Transverse colon (tissue), 4 donors: ENCODE measurements around the gene ADGRB2. TPM values are rescaled to one million over a fixed set of nuclear protein-coding genes. Genes with fewer than 3 reads are reported as not detected.

Experiments
- DNase-seq: peaks from one replicate; pipeline ENCODE4 v3.0.0-alpha.2; 2019
- H3K27ac ChIP-seq, 4 donors: fragments of 200-600 bp; sonication (generic); 2 replicates each; pipeline ENCODE4 v1.5.1; 2016 to 2018; ENCODE audit warnings: inconsistent platforms in 4 of 4
- H3K27me3 ChIP-seq: fragments of 200-600 bp; sonication (generic); 2 replicates; pipeline ENCODE4 v1.5.1; 2017; ENCODE audit warnings: inconsistent platforms
- H3K36me3 ChIP-seq, 4 donors: fragments of 200-600 bp; sonication (generic); 2 replicates each; pipeline ENCODE4 v1.5.1; 2017 to 2019; ENCODE audit warnings: inconsistent platforms in 4 of 4
- H3K4me1 ChIP-seq, 4 donors: fragments of 200-600 bp; sonication (generic); 2 replicates each; pipeline ENCODE4 v1.5.1; 2017 to 2020; ENCODE audit warnings: inconsistent platforms in 4 of 4
- H3K4me3 ChIP-seq, 4 donors: fragments of 200-600 bp; sonication (generic); 1 replicate in 1 of 4; 2 replicates in 3 of 4; pipeline versions ENCODE4 v1.5.1 to v1.6.1; 2017 to 2019; ENCODE audit warnings: inconsistent platforms in 4 of 4
- H3K9me3 ChIP-seq, 2 donors: fragments of 200-600 bp; sonication (generic); 2 replicates each; pipeline ENCODE4 v1.5.1; 2017 to 2019; ENCODE audit warnings: inconsistent platforms in 2 of 2
- EP300 ChIP-seq: sonication (generic); formaldehyde crosslinking; IDR thresholded peaks from one replicate; pipeline ENCODE4 v1.6.1; 2017; ENCODE audit warnings: antibody characterized with exemption, low read depth
- POLR2A ChIP-seq: fragments of 450-650 bp; IDR thresholded peaks from one replicate; pipeline ENCODE4 v1.6.1; 2016; ENCODE audit warnings: antibody characterized with exemption, mild to moderate bottlenecking, moderate library complexity
- POLR2AphosphoS5 ChIP-seq, 3 donors: sonication (generic); formaldehyde crosslinking; IDR thresholded peaks; one replicate each; pipeline ENCODE4 v1.6.1; 2016; ENCODE audit warnings: antibody characterized with exemption in 3 of 3
- WGBS, 2 donors: methylation state at CpG; one replicate each; pipeline ENCODE4 v1.1.5; 2018; ENCODE audit warnings: low coverage in 1 of 2; 5-methylcytosine and 5-hydroxymethylcytosine counted together
- in situ Hi-C, 4 donors: fragments of 200-750 bp; cut with MboI; loops; one replicate each; pipeline versions ENCODE4 v1.15.0 to v1.15.1; 2017; ENCODE audit warnings: low sequenced_read_pairs in 3 of 4, low pct_ligation_motif_present in 1 of 4, low pct_unique_long_range_greater_than_20kb in 1 of 4
- intact Hi-C: fragments of 100-400 bp; cut with DNase I; formaldehyde crosslinking; loops from one replicate; pipeline ENCODE4 v1.15.1; 2023; ENCODE audit warnings: low total_unique reads
- total RNA-seq, 4 donors: library from RNA; depleted of rRNA; stranded (reverse); fragments of >200 nt; gene quantifications; one replicate each; pipeline ENCODE4 v1.1.0, GENCODE V29; 2016
- TF ChIP-seq, protein P1 (sequence below), 5 experiments: fragments of 200-600 bp in 3 of 5; fragments of 450-650 bp in 2 of 5; sonication (generic) in 3 of 5; IDR thresholded peaks; 1 replicate in 2 of 5; 2 replicates in 3 of 5; pipeline ENCODE4 v1.5.1; 2016 to 2017; ENCODE audit warnings: antibody characterized with exemption in 5 of 5, inconsistent platforms in 3 of 5, mild to moderate bottlenecking in 2 of 5, moderate library complexity in 1 of 5

The ADGRB2 gene
- total RNA-seq, 4 donors from 2014 or later: 0.55 to 4.2 (median 1.1) TPM; not detected in 1

DNA sequence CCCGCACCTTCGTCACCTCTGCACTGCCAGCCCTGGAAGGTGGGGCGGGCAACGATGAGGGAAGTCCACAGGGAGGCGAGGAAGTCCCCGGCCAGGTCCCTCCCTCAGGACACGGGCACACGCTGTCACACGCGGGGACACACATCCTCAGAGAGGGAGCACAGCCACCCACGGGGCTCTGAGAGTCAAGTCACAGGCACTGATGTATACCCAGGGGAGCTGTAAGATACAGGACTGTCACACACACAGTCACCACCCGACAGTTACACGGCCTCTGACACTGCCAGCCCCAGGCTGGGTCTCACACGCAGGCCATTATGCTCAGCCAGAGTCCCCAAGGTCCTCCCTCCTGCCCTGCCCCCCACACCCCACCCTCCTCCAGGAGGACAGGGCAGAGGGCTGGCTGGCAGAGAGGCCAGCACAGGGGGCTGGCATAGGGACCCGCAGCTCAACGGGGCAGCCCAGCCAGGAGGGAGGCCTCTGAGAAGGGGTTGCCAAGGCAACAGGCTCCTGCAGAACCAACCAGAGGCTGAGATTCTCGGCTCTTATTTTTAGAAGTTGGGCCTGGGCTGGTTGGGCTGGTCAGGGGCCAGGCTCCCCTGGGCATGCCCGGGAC lies 17.7 kb upstream of the ADGRB2 start:
- Histone ChIP-seq H3K27me3 (peaks cover 8% of the 10 kb centered on the region), H3K4me1 (no peaks in the 10 kb centered on the region), H3K9me3 (no peaks in the 10 kb centered on the region), H3K4me3 (no peak overlapping the region), H3K27ac (no peak overlapping the region), H3K36me3 (no peaks in the 10 kb centered on the region)
- 64 to 74% methylated on average over 3 to 18 of the region's 18 CpGs for WGBS, 2 donors
- intact Hi-C loops (loop anchor here (10.0 kb wide), 1 partner anchor 217 kb away; no protein-coding TSS in a partner anchor), in situ Hi-C loops (loop anchor here in 3 of 4 donors (10.0 to 25.0 kb wide), 2 partner anchors 117 to 120 kb away; no protein-coding TSS in a partner anchor)
- no peak for DNase-seq
- TF ChIP-seq POLR2A: no peak
- TF ChIP-seq, protein P1, sequence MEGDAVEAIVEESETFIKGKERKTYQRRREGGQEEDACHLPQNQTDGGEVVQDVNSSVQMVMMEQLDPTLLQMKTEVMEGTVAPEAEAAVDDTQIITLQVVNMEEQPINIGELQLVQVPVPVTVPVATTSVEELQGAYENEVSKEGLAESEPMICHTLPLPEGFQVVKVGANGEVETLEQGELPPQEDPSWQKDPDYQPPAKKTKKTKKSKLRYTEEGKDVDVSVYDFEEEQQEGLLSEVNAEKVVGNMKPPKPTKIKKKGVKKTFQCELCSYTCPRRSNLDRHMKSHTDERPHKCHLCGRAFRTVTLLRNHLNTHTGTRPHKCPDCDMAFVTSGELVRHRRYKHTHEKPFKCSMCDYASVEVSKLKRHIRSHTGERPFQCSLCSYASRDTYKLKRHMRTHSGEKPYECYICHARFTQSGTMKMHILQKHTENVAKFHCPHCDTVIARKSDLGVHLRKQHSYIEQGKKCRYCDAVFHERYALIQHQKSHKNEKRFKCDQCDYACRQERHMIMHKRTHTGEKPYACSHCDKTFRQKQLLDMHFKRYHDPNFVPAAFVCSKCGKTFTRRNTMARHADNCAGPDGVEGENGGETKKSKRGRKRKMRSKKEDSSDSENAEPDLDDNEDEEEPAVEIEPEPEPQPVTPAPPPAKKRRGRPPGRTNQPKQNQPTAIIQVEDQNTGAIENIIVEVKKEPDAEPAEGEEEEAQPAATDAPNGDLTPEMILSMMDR (IDR thresholded peaks at IDR 0.05): no peak
- no peak for TF ChIP-seq POLR2AphosphoS5 (IDR thresholded peaks at IDR 0.05)

DNA sequence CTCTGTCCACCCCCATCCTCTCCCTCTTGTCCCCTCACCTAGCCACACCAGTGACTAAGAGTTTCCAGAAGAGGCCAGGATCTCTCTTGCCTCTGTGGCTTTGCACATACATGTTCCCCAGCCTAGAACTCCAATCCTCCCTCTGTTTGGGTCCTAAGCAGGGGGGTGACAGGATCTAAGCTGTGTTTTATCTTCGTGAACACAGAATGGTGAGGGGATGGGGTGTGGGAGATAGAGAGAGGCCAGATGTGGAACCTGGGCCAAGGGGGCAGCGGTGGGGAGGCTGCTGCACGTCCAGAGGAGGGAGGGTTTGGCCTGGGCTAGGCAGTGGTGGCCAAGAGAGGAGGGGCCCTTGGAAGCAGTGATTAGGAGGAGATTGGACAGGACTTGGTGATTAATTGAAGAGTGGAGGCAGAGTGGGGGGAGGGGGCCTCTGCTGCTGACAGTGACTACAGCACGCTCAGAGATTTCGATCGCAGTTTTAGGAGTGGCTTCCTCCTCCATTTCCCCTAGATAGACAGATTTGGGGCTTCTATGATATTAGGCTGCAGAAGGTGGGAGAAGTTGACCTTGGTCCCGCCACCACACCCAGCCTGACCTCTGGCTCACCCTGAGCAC lies 17.1 kb upstream of the ADGRB2 start:
- H3K27me3 ChIP-seq: peaks cover 11% of the 10 kb centered on the region
- no peak overlapping the region for H3K4me3 ChIP-seq
- no peak for TF ChIP-seq POLR2A
- TF ChIP-seq EP300: no peak
- TF ChIP-seq POLR2AphosphoS5 (IDR thresholded peaks at IDR 0.05): no peak
- TF ChIP-seq, protein P1 (IDR thresholded peaks at IDR 0.05): no peak
- H3K9me3 ChIP-seq: no peaks in the 10 kb centered on the region
- no peak overlapping the region for H3K27ac ChIP-seq
- H3K4me1 ChIP-seq: no peaks in the 10 kb centered on the region
- intact Hi-C loops (loop anchor here (10.0 kb wide), 1 partner anchor 216 kb away; no protein-coding TSS in a partner anchor), in situ Hi-C loops (loop anchor here in 3 of 4 donors (10.0 to 25.0 kb wide), 2 partner anchors 116 to 119 kb away; no protein-coding TSS in a partner anchor)
- WGBS, 2 donors: 54 to 62% methylated on average over 6 to 7 of the region's 7 CpGs
- no peaks in the 10 kb centered on the region for H3K36me3 ChIP-seq
- no peak for DNase-seq

DNA sequence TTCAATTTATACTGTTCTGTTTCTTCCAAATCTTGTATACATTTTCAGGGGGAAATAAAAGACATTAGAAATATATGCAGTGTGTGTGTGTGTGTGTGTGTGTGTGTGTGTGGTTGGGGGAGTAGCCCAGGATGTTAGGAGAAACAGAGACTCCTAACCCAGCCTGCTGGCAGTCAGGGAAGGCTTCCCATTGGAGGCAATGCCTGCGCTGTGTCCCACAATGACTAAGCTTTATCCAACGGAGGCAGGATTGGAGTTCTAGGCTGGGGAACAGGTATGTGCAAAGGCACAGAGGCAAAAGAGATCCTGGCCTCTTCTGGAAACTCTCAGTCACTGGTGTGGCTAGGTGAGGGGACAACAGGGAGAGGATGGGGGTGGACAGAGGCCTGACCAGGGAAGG lies 16.5 kb upstream of the ADGRB2 start:
- Histone ChIP-seq H3K27me3 (peaks cover 17% of the 10 kb centered on the region), H3K36me3 (no peaks in the 10 kb centered on the region), H3K27ac (no peak overlapping the region), H3K4me3 (no peak overlapping the region), H3K9me3 (no peaks in the 10 kb centered on the region), H3K4me1 (no peaks in the 10 kb centered on the region)
- 51 to 79% methylated on average over 2 of the region's 2 CpGs for WGBS, 2 donors
- in situ Hi-C loops: loop anchor here in 3 of 4 donors (10.0 to 25.0 kb wide), 2 partner anchors 116 to 118 kb away; no protein-coding TSS in a partner anchor
- intact Hi-C loops: loop anchor here (10.0 kb wide), 1 partner anchor 216 kb away; no protein-coding TSS in a partner anchor
- DNase-seq: no peak
- TF ChIP-seq EP300: no peak
- TF ChIP-seq, protein P1 (IDR thresholded peaks at IDR 0.05): no peak
- no peak for TF ChIP-seq POLR2AphosphoS5 (IDR thresholded peaks at IDR 0.05)
- no peak for TF ChIP-seq POLR2A

DNA sequence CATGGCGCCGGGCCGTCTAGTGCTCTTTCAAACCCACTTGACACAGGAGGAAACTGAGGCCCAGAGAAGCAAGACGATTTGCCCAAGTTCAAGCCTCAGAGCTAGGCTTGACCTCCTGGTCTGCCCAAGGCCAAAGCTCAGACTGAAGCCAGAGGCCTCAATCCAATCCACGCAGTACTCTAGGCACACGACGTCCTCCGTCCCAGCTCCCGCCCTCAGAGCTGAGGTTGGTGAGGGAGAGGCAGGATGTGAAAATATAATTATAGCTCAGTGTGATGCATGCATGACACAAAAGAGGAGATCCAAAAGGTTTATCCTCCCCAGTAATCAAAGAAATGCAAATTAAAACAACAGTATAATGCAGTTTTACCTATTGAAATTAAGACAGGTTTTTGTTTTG lies 15.5 kb upstream of the ADGRB2 start:
- peaks cover 27% of the 10 kb centered on the region for H3K27me3 ChIP-seq
- no peak for TF ChIP-seq EP300
- no peak for TF ChIP-seq POLR2A
- TF ChIP-seq, protein P1 (IDR thresholded peaks at IDR 0.05): no peak
- TF ChIP-seq POLR2AphosphoS5 (IDR thresholded peaks at IDR 0.05): no peak
- no peak for DNase-seq
- no peaks in the 10 kb centered on the region for H3K36me3 ChIP-seq
- H3K4me1 ChIP-seq: no peaks in the 10 kb centered on the region
- H3K27ac ChIP-seq: no peak overlapping the region
- H3K9me3 ChIP-seq: no peaks in the 10 kb centered on the region
- no peak overlapping the region for H3K4me3 ChIP-seq
- in situ Hi-C loops (loop anchor here in 3 of 4 donors (10.0 to 25.0 kb wide), 2 partner anchors 115 to 117 kb away; no protein-coding TSS in a partner anchor), intact Hi-C loops (loop anchor here (10.0 kb wide), 1 partner anchor 215 kb away; no protein-coding TSS in a partner anchor)
- WGBS, 2 donors: 80 to 92% methylated on average over 1 to 9 of the region's 9 CpGs
